HG03060 (cell line): ENCODE data around the gene CELF4.

ENCODE experiments used
- ATAC-seq: cut with Tn5 transposase; IDR thresholded peaks from one replicate; pipeline ENCODE4 v1.9.1; 2021; ENCODE audit warnings: low read depth, moderate number of reproducible peaks; ENCODE audit not compliant: unreplicated experiment

The CELF4 gene

GRCh38 chr18:37219257-37219656 is 346.3 kb downstream of the CELF4 start:
- ATAC-seq = no peak

GRCh38 chr18:37218022-37218590 is 347.5 kb downstream of the CELF4 start:
- no peak for ATAC-seq

- no peak for ATAC-seq
Observed at GRCh38 chr18:37210781-37211180, 354.8 kb downstream of the CELF4 start.

- no peak for ATAC-seq
Observed at GRCh38 chr18:37207343-37207742, 358.3 kb downstream of the CELF4 start.

GRCh38 chr18:37199741-37200140 is 365.9 kb downstream of the CELF4 start:
- no peak for ATAC-seq
